ENCODE measurements around the gene PPT2. TPM values are rescaled to one million over a fixed set of nuclear protein-coding genes. Genes with fewer than 3 reads are reported as not detected.

The PPT2 gene
- total and polyA plus RNA-seq, 8 donors = 8.9 to 32.5 (median 27.6) TPM

GRCh38 chr6:32167761-32168262, 13.9 kb downstream of the PPT2 start:
- no peak overlapping the region for H3K4me3 ChIP-seq
- H3K27ac ChIP-seq = peak overlapping the region in 1 of 2 donors; percentile 28
- no peaks in the 10 kb centered on the region for H3K9me3 ChIP-seq
- ATAC-seq (no peak), DNase-seq (peak in 1 of 4 donors; percentile 17)
- TF ChIP-seq CTCF (IDR thresholded peaks at IDR 0.05) = no peak
- intact Hi-C loops (cut with DNase I) = no loop called here
- H3K27me3 ChIP-seq = peaks cover 0 to 9% of the 10 kb centered on the region in 2 donors
- peaks cover 0 to 53% of the 10 kb centered on the region in 2 donors for H3K36me3 ChIP-seq
- H3K4me1 ChIP-seq = peaks cover 0 to under 1% of the 10 kb centered on the region in 2 donors

- Histone ChIP-seq H3K27ac (peak overlapping the region in 1 of 2 donors; percentile 28), H3K4me1 (peaks cover 0 to 6% of the 10 kb centered on the region in 2 donors), H3K27me3 (peaks cover 0 to 6% of the 10 kb centered on the region in 2 donors), H3K36me3 (peaks cover 0 to 53% of the 10 kb centered on the region in 2 donors), H3K4me3 (no peak overlapping the region), H3K9me3 (no peaks in the 10 kb centered on the region)
- no peak for TF ChIP-seq CTCF (IDR thresholded peaks at IDR 0.05)
- intact Hi-C loops (cut with DNase I) = no loop called here
- DNase-seq (peak in 1 of 4 donors; percentile 18), ATAC-seq (no peak)
These were observed 14.4 kb downstream of the PPT2 start for GRCh38 chr6:32168350-32168749.

- no peak for ATAC-seq
- peaks cover 0 to 53% of the 10 kb centered on the region in 2 donors for H3K36me3 ChIP-seq
These were observed 15.1 kb downstream of the PPT2 start for GRCh38 chr6:32168807-32169591.

GRCh38 chr6:32170294-32170693, 16.4 kb downstream of the PPT2 start:
- peaks cover 0 to 53% of the 10 kb centered on the region in 2 donors for H3K36me3 ChIP-seq
- TF ChIP-seq CTCF (IDR thresholded peaks at IDR 0.05) = no peak
- no peak overlapping the region for H3K27ac ChIP-seq
- no peak overlapping the region for H3K4me3 ChIP-seq
- intact Hi-C loops (cut with DNase I) = no loop called here
- ATAC-seq = no peak
- DNase-seq = no peak
- H3K9me3 ChIP-seq = no peaks in the 10 kb centered on the region
- peaks cover 10 to 25% of the 10 kb centered on the region in 2 donors for H3K4me1 ChIP-seq
- H3K27me3 ChIP-seq = no peaks in the 10 kb centered on the region

More at GRCh38 chr6:32168807-32169591, 15.1 kb downstream of the PPT2 start:
- H3K4me3 ChIP-seq = no peak overlapping the region
- H3K27me3 ChIP-seq = no peaks in the 10 kb centered on the region
- peak in 1 of 4 donors; percentile 45 for DNase-seq
- intact Hi-C loops (cut with DNase I) = no loop called here
- no peak for TF ChIP-seq CTCF (IDR thresholded peaks at IDR 0.05)
- no peaks in the 10 kb centered on the region for H3K9me3 ChIP-seq
- no peak overlapping the region for H3K27ac ChIP-seq
- peaks cover 0 to 13% of the 10 kb centered on the region in 2 donors for H3K4me1 ChIP-seq

GRCh38 chr6:32171234-32171633, 17.3 kb downstream of the PPT2 start:
- intact Hi-C loops (cut with DNase I) = no loop called here
- Histone ChIP-seq H3K27ac (no peak overlapping the region), H3K9me3 (no peaks in the 10 kb centered on the region), H3K4me3 (no peak overlapping the region), H3K36me3 (peaks cover 0 to 53% of the 10 kb centered on the region in 2 donors), H3K27me3 (no peaks in the 10 kb centered on the region), H3K4me1 (peaks cover 11 to 29% of the 10 kb centered on the region in 2 donors)
- no peak for TF ChIP-seq CTCF (IDR thresholded peaks at IDR 0.05)
- DNase-seq = no peak
- ATAC-seq = no peak

All from left lung (tissue), 10 donors.